ENCODE results near the gene GABRB1. TPM values are rescaled to one million over a fixed set of nuclear protein-coding genes. Genes with fewer than 3 reads are reported as not detected.
A peak's percentile ranks its signal among the peaks of the same experiment; 100 is the strongest.

GABRB1 gene
- total and polyA plus RNA-seq, 2 experiments from 2014 or later, result 0.42 to 1.1 TPM

- Histone ChIP-seq H3K27me3 (no peaks in the 10 kb centered on the region), H3K9me3 (ENCODE audit: low read depth) (no peaks in the 10 kb centered on the region), H3K36me3 (no peaks in the 10 kb centered on the region), H3K4me3 (no peak overlapping the region), H3K4me1 (ENCODE audit: low read depth) (no peaks in the 10 kb centered on the region), H3K27ac (no peak overlapping the region)
- no peak for DNase-seq (ENCODE audit: low read depth in 1 of 2, low spot score in 1 of 2)
- TF ChIP-seq CTCF (IDR thresholded peaks at IDR 0.05; ENCODE audit: low read depth, low read length), result no peak
These were observed 26.6 kb downstream of the GABRB1 start for GRCh38 chr4:47057991-47058390.

- TF ChIP-seq CTCF (IDR thresholded peaks at IDR 0.05; ENCODE audit: low read depth, low read length), result no peak
- no peak overlapping the region for H3K27ac ChIP-seq
These were observed 29.2 kb downstream of the GABRB1 start for GRCh38 chr4:47060561-47060960.

GRCh38 chr4:47061435-47061834 lies 30.1 kb downstream of the GABRB1 start:
- no peaks in the 10 kb centered on the region for H3K4me1 ChIP-seq (ENCODE audit: low read depth)
- no peak overlapping the region for H3K4me3 ChIP-seq
- no peak overlapping the region for H3K27ac ChIP-seq
- H3K27me3 ChIP-seq, result no peaks in the 10 kb centered on the region
- H3K9me3 ChIP-seq (ENCODE audit: low read depth), result no peaks in the 10 kb centered on the region
- no peak for TF ChIP-seq CTCF (IDR thresholded peaks at IDR 0.05; ENCODE audit: low read depth, low read length)
- H3K36me3 ChIP-seq, result no peaks in the 10 kb centered on the region
- no peak for DNase-seq (ENCODE audit: low read depth in 1 of 2, low spot score in 1 of 2)

More at GRCh38 chr4:47060561-47060960, 29.2 kb downstream of the GABRB1 start:
- no peak for DNase-seq (ENCODE audit: low read depth in 1 of 2, low spot score in 1 of 2)
- Histone ChIP-seq H3K4me1 (ENCODE audit: low read depth) (no peaks in the 10 kb centered on the region), H3K4me3 (no peak overlapping the region), H3K9me3 (ENCODE audit: low read depth) (no peaks in the 10 kb centered on the region), H3K27me3 (no peaks in the 10 kb centered on the region), H3K36me3 (no peaks in the 10 kb centered on the region)

GRCh38 chr4:47065051-47065481 lies 33.7 kb downstream of the GABRB1 start:
- Histone ChIP-seq H3K27me3 (no peaks in the 10 kb centered on the region), H3K27ac (no peak overlapping the region), H3K36me3 (no peaks in the 10 kb centered on the region), H3K4me1 (ENCODE audit: low read depth) (no peaks in the 10 kb centered on the region), H3K4me3 (no peak overlapping the region), H3K9me3 (ENCODE audit: low read depth) (no peaks in the 10 kb centered on the region)
- TF ChIP-seq CTCF (IDR thresholded peaks at IDR 0.05; ENCODE audit: low read depth, low read length), result no peak
- peak in 1 of 2 donors; percentile 12 for DNase-seq (ENCODE audit: low read depth in 1 of 2, low spot score in 1 of 2)

- no peak for TF ChIP-seq CTCF (IDR thresholded peaks at IDR 0.05; ENCODE audit: low read depth, low read length)
- Histone ChIP-seq H3K9me3 (ENCODE audit: low read depth) (no peaks in the 10 kb centered on the region), H3K36me3 (no peaks in the 10 kb centered on the region), H3K4me3 (no peak overlapping the region), H3K27me3 (no peaks in the 10 kb centered on the region), H3K27ac (no peak overlapping the region), H3K4me1 (ENCODE audit: low read depth) (no peaks in the 10 kb centered on the region)
- DNase-seq (ENCODE audit: low read depth in 1 of 2, low spot score in 1 of 2), result peak in 1 of 2 donors; percentile 23
These were observed 37.6 kb downstream of the GABRB1 start for GRCh38 chr4:47068986-47069385.

GRCh38 chr4:47071901-47072341 lies 40.6 kb downstream of the GABRB1 start:
- Histone ChIP-seq H3K4me1 (ENCODE audit: low read depth) (no peaks in the 10 kb centered on the region), H3K27ac (no peak overlapping the region), H3K36me3 (no peaks in the 10 kb centered on the region), H3K4me3 (no peak overlapping the region), H3K9me3 (ENCODE audit: low read depth) (no peaks in the 10 kb centered on the region), H3K27me3 (no peaks in the 10 kb centered on the region)
- no peak for TF ChIP-seq CTCF (IDR thresholded peaks at IDR 0.05; ENCODE audit: low read depth, low read length)
- peak in 1 of 2 donors; percentile 16 for DNase-seq (ENCODE audit: low read depth in 1 of 2, low spot score in 1 of 2)

All from cardiac muscle cell (in vitro differentiated cells and primary cell).